GM12878 (cell line): ENCODE results near the gene MPRIP. TPM values are rescaled to one million over a fixed set of nuclear protein-coding genes. Genes with fewer than 3 reads are reported as not detected.

ENCODE experiments used
- ATAC-seq: fragments of 200-7000 bp; cut with Tn5 transposase; 3 replicates; pipeline ENCODE4 v1.9.1; 2020; ENCODE audit warnings: mild to moderate bottlenecking, moderate library complexity
- BruUV-seq: library from RNA; stranded (reverse); fragments of 400-500 nt; replicated peaks from 2 replicates; lab custom pipeline; 2021; lab: Mats Ljungman, UMichigan
- CTCF ChIA-PET: fragments of 300-600 bp; sonication (Branson Sonifier 250); formaldehyde crosslinking; extraction: SDS; loops from one replicate; lab custom pipeline; 2021; ENCODE audit warnings: inconsistent platforms; lab: Yijun Ruan, JAX
- POLR2A ChIA-PET: fragments of 350-600 bp; formaldehyde crosslinking; extraction: SDS; loops from one replicate; lab custom pipeline; 2021; ENCODE audit warnings: inconsistent platforms; lab: Charles Lee
- RAD21 ChIA-PET: fragments of 300-600 bp; sonication (Branson Sonifier 250); formaldehyde crosslinking; loops from one replicate; lab custom pipeline; 2023; ENCODE audit warnings: antibody characterized with exemption; ENCODE audit not compliant: unreplicated experiment; lab: Charles Lee
- SMC1A ChIA-PET: fragments of 300-600 bp; sonication (Branson Sonifier 250); formaldehyde crosslinking; loops from one replicate; lab custom pipeline; 2023; ENCODE audit not compliant: unreplicated experiment, uncharacterized antibody; lab: Charles Lee
- DNase-seq: peaks from one replicate; pipeline ENCODE4 v3.0.0-alpha.2; 2011; ENCODE audit warnings: low read depth, low spot score
- FAIRE-seq: peaks from 3 replicates; lab custom pipeline; 2011; peaks lifted over from hg19 to GRCh38; lab: Jason Lieb, UNC
- H2AFZ ChIP-seq: 2 replicates; pipeline ENCODE4 v1.6.0; 2011; ENCODE audit warnings: low read depth, low read length, control low read depth; ENCODE audit not compliant: control insufficient read depth
- H3K27ac ChIP-seq: 2 replicates; pipeline ENCODE4 v1.5.1; 2011; ENCODE audit warnings: control low read depth; ENCODE audit not compliant: control insufficient read depth, insufficient read depth
- H3K27me3 ChIP-seq, 2 experiments: replicated peaks in 1 of 2; 2 replicates each; pipeline versions ENCODE4 v1.6.0 to v1.6.1; 2011; ENCODE audit warnings: low read length in 1 of 2; ENCODE audit not compliant: control insufficient read depth in 2 of 2, insufficient read depth in 2 of 2
- H3K36me3 ChIP-seq, 2 experiments: 2 replicates each; pipeline ENCODE4 v1.5.1; 2011; ENCODE audit warnings: low read length in 1 of 2; ENCODE audit not compliant: control insufficient read depth in 2 of 2, insufficient read depth in 2 of 2
- H3K4me1 ChIP-seq: 2 replicates; pipeline ENCODE4 v1.6.1; 2011; ENCODE audit warnings: mild to moderate bottlenecking, low read length, moderate library complexity, mixed read lengths; ENCODE audit not compliant: control insufficient read depth, insufficient read depth
- H3K4me2 ChIP-seq: 2 replicates; pipeline ENCODE4 v1.6.0; 2011; ENCODE audit warnings: control low read depth; ENCODE audit not compliant: control insufficient read depth, insufficient read depth
- H3K4me3 ChIP-seq: fragments of 200-600 bp; sonication (generic); 2 replicates; pipeline ENCODE4 v1.5.1; 2016
- H3K79me2 ChIP-seq: 2 replicates; pipeline ENCODE4 v1.6.0; 2011; ENCODE audit warnings: low read length; ENCODE audit not compliant: control insufficient read depth, insufficient read depth
- H3K9ac ChIP-seq: 2 replicates; pipeline ENCODE4 v1.8.0; 2011; ENCODE audit warnings: low read length, control low read depth, mixed read lengths; ENCODE audit not compliant: control insufficient read depth, insufficient read depth
- H3K9me3 ChIP-seq: replicated peaks from 3 replicates; pipeline ENCODE4 v1.5.1; 2011; ENCODE audit warnings: mild to moderate bottlenecking, low read length; ENCODE audit not compliant: control insufficient read depth, insufficient read depth
- H4K20me1 ChIP-seq: 2 replicates; pipeline ENCODE4 v1.6.0; 2011; ENCODE audit not compliant: control insufficient read depth, insufficient read depth
- CHD1 ChIP-seq: IDR thresholded peaks from 2 replicates; pipeline ENCODE4 v1.6.1; 2012; ENCODE audit warnings: low read depth, low read length, improper control_type of control experiment
- FOS ChIP-seq: IDR thresholded peaks from 3 replicates; pipeline ENCODE4 v1.6.1; 2011; ENCODE audit warnings: borderline replicate concordance; ENCODE audit not compliant: insufficient read length; ENCODE audit errors: extremely low read depth
- FOXM1 ChIP-seq: IDR thresholded peaks from 2 replicates; pipeline ENCODE4 v1.6.1; 2012; ENCODE audit warnings: low read depth, mild to moderate bottlenecking, inconsistent platforms, low read length, moderate library complexity
- GATAD2B ChIP-seq: fragments of 450-650 bp; conservative IDR thresholded peaks from 2 replicates; pipeline ENCODE4 v1.6.1; 2017; ENCODE audit warnings: low read depth, mild to moderate bottlenecking, moderate library complexity
- MEF2A ChIP-seq: IDR thresholded peaks from 2 replicates; pipeline ENCODE4 v1.6.1; 2011; ENCODE audit warnings: low read depth, mild to moderate bottlenecking, low read length, moderate library complexity; ENCODE audit not compliant: insufficient read depth
- NBN ChIP-seq: fragments of 450-650 bp; IDR thresholded peaks from 2 replicates; pipeline ENCODE4 v1.6.1; 2016
- POLR2A ChIP-seq: IDR thresholded peaks from 2 replicates; pipeline ENCODE4 v1.6.1; 2011; ENCODE audit warnings: low read depth, mild to moderate bottlenecking, low read length
- RCOR1 ChIP-seq: conservative IDR thresholded peaks from 2 replicates; pipeline ENCODE4 v1.6.1; 2012; ENCODE audit warnings: low read depth, low read length, improper control_type of control experiment
- SMAD1 ChIP-seq: fragments of 450-650 bp; IDR thresholded peaks from 2 replicates; pipeline ENCODE4 v1.6.1; 2018; ENCODE audit warnings: mild to moderate bottlenecking, low read depth; ENCODE audit not compliant: partially characterized antibody
- TCF12 ChIP-seq: IDR thresholded peaks from 2 replicates; pipeline ENCODE4 v1.6.1; 2011; ENCODE audit warnings: low read depth, mild to moderate bottlenecking, low read length
- ZBTB11 ChIP-seq: fragments of 450-650 bp; formaldehyde crosslinking; IDR thresholded peaks from 2 replicates; pipeline ENCODE4 v1.5.0; 2022; ENCODE audit warnings: mild to moderate bottlenecking, missing genetic modification characterization
- ZNF274 ChIP-seq: IDR thresholded peaks from one replicate; pipeline ENCODE4 v1.8.0; 2011; ENCODE audit not compliant: insufficient read length, insufficient read depth
- ZNF384 ChIP-seq: IDR thresholded peaks from 2 replicates; pipeline ENCODE4 v1.6.1; 2012; ENCODE audit warnings: low read depth, mild to moderate bottlenecking, low read length, improper control_type of control experiment, borderline replicate concordance
- ZNF622 ChIP-seq: fragments of 450-650 bp; IDR thresholded peaks from 2 replicates; pipeline ENCODE4 v1.6.1; 2017; ENCODE audit warnings: mild to moderate bottlenecking, inconsistent platforms
- WGBS: methylation state at CpG from one replicate; pipeline ENCODE4 v1.1.6; 2016; ENCODE audit warnings: low lambda C conversion rate; ENCODE audit not compliant: insufficient replicate concordance, insufficient coverage; ENCODE audit errors: missing lambda C conversion rate; 5-methylcytosine and 5-hydroxymethylcytosine counted together
- in situ Hi-C: fragments of 300-500 bp; cut with MboI; formaldehyde crosslinking; loops from 9 replicates; pipeline ENCODE4 v1.14.3; 2018; ENCODE audit warnings: mixed read lengths
- intact Hi-C: fragments of 100-400 bp; cut with micrococcal nuclease; formaldehyde crosslinking; loops from one replicate; pipeline ENCODE4 v1.14.2; 2022; ENCODE audit not compliant: unreplicated experiment
- polyA plus RNA-seq, 11 experiments: library from polyadenylated mRNA; depleted of rRNA in 4 of 11; unstranded in 6 of 11; stranded (reverse) in 5 of 11; fragments of >200 nt; fragmentation: Nextera tagmentation in 4 of 11; fragmentation: Illumina TruSeq in 1 of 11; extraction: Ambion mirVana in 4 of 11; extraction: Trizol in 1 of 11; gene quantifications; 1 replicate in 1 of 11; 2 replicates in 10 of 11; pipeline versions ENCODE4 v1.2.1 to v1.2.3, GENCODE V29; 2011 to 2016; ENCODE audit warnings: inconsistent platforms in 2 of 11, missing spikeins in 2 of 11, low read depth in 1 of 11
- total RNA-seq, 4 experiments: library from RNA; depleted of rRNA in 3 of 4; stranded (reverse); fragments of >200 nt in 3 of 4; fragmentation: Illumina TruSeq in 1 of 4; extraction: Trizol in 1 of 4; gene quantifications; 2 replicates each; pipeline versions ENCODE4 v1.2.1 to v1.2.3, GENCODE V29; 2013 to 2021
- TF ChIP-seq, protein P1 (sequence below): fragments of 450-650 bp; IDR thresholded peaks from 2 replicates; pipeline ENCODE4 v1.6.1; 2016; ENCODE audit warnings: mild to moderate bottlenecking
- TF ChIP-seq, protein P2 (sequence below): fragments of 450-650 bp; IDR thresholded peaks from 2 replicates; pipeline ENCODE4 v1.6.1; 2016; ENCODE audit warnings: mild to moderate bottlenecking
- TF ChIP-seq, protein P3 (sequence below): fragments of 450-650 bp; IDR thresholded peaks from 2 replicates; pipeline ENCODE4 v1.6.1; 2017; ENCODE audit warnings: mild to moderate bottlenecking, moderate library complexity

The MPRIP gene
- total and polyA plus RNA-seq, 10 of the 15 experiments (the other 5 are each of a cell fraction or from before 2014, with no cell fraction given): 16.5 to 168 (median 71.7) TPM

- Histone ChIP-seq H3K9me3 (no peaks in the 10 kb centered on the region), H3K36me3 (peaks cover 5 to 17% of the 10 kb centered on the region in 2 experiments; a peak in 3 of 4 replicates), H3K9ac (no peak overlapping the region), H3K27ac (no peak overlapping the region), H4K20me1 (no peaks in the 10 kb centered on the region; the same call in 1 of the 2 replicates), H3K4me1 (no peaks in the 10 kb centered on the region), H3K27me3 (no peaks in the 10 kb centered on the region), H3K4me3 (no peak overlapping the region), H3K79me2 (no peaks in the 10 kb centered on the region), H3K4me2 (no peak overlapping the region), H2AFZ (no peak overlapping the region)
- in situ Hi-C loops (no loop called here), intact Hi-C loops (no loop called here)
- FAIRE-seq (no peak), ATAC-seq (no peak), DNase-seq (no peak)
- ChIA-PET CTCF (no interaction called here), RAD21 (no interaction called here), SMC1A (no interaction called here), POLR2A (no interaction called here)
- BruUV-seq: no TSS peak
- 97% methylated on average over 6 of the region's 6 CpGs for WGBS
- no peak for TF ChIP-seq ZNF622
- TF ChIP-seq RCOR1: no peak
- no peak for TF ChIP-seq FOS
- TF ChIP-seq NBN: no peak
- TF ChIP-seq, protein P1, sequence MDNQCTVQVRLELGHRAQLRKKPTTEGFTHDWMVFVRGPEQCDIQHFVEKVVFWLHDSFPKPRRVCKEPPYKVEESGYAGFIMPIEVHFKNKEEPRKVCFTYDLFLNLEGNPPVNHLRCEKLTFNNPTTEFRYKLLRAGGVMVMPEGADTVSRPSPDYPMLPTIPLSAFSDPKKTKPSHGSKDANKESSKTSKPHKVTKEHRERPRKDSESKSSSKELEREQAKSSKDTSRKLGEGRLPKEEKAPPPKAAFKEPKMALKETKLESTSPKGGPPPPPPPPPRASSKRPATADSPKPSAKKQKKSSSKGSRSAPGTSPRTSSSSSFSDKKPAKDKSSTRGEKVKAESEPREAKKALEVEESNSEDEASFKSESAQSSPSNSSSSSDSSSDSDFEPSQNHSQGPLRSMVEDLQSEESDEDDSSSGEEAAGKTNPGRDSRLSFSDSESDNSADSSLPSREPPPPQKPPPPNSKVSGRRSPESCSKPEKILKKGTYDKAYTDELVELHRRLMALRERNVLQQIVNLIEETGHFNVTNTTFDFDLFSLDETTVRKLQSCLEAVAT: no peak
- no peak for TF ChIP-seq POLR2A
- TF ChIP-seq CHD1: no peak
- TF ChIP-seq, protein P2, sequence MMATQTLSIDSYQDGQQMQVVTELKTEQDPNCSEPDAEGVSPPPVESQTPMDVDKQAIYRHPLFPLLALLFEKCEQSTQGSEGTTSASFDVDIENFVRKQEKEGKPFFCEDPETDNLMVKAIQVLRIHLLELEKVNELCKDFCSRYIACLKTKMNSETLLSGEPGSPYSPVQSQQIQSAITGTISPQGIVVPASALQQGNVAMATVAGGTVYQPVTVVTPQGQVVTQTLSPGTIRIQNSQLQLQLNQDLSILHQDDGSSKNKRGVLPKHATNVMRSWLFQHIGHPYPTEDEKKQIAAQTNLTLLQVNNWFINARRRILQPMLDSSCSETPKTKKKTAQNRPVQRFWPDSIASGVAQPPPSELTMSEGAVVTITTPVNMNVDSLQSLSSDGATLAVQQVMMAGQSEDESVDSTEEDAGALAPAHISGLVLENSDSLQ: no peak
- no peak for TF ChIP-seq FOXM1
- TF ChIP-seq ZNF274: no peak
- TF ChIP-seq, protein P3, sequence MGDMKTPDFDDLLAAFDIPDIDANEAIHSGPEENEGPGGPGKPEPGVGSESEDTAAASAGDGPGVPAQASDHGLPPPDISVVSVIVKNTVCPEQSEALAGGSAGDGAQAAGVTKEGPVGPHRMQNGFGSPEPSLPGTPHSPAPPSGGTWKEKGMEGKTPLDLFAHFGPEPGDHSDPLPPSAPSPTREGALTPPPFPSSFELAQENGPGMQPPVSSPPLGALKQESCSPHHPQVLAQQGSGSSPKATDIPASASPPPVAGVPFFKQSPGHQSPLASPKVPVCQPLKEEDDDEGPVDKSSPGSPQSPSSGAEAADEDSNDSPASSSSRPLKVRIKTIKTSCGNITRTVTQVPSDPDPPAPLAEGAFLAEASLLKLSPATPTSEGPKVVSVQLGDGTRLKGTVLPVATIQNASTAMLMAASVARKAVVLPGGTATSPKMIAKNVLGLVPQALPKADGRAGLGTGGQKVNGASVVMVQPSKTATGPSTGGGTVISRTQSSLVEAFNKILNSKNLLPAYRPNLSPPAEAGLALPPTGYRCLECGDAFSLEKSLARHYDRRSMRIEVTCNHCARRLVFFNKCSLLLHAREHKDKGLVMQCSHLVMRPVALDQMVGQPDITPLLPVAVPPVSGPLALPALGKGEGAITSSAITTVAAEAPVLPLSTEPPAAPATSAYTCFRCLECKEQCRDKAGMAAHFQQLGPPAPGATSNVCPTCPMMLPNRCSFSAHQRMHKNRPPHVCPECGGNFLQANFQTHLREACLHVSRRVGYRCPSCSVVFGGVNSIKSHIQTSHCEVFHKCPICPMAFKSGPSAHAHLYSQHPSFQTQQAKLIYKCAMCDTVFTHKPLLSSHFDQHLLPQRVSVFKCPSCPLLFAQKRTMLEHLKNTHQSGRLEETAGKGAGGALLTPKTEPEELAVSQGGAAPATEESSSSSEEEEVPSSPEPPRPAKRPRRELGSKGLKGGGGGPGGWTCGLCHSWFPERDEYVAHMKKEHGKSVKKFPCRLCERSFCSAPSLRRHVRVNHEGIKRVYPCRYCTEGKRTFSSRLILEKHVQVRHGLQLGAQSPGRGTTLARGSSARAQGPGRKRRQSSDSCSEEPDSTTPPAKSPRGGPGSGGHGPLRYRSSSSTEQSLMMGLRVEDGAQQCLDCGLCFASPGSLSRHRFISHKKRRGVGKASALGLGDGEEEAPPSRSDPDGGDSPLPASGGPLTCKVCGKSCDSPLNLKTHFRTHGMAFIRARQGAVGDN: no peak
- TF ChIP-seq ZBTB11 (CRISPR knock-in tag): no peak
- TF ChIP-seq MEF2A: no peak
- no peak for TF ChIP-seq TCF12
- TF ChIP-seq ZNF384: no peak
- no peak for TF ChIP-seq SMAD1
- TF ChIP-seq GATAD2B: no peak
These were observed 59.9 kb downstream of the MPRIP start for GRCh38 chr17:17102176-17102575.
